Caco-2 (cell line): Measurements from ENCODE around the gene SLC5A3. TPM values are rescaled to one million over a fixed set of nuclear protein-coding genes. Genes with fewer than 3 reads are reported as not detected.

Experiments
- BruUV-seq: library from RNA; stranded (reverse); fragments of 400-500 nt; replicated peaks from 2 replicates; lab custom pipeline; 2021; lab: Mats Ljungman, UMichigan
- CTCF ChIA-PET: fragments of 300-600 bp; sonication (Branson Sonifier 250); formaldehyde crosslinking; loops from one replicate; lab custom pipeline; 2022; ENCODE audit warnings: antibody characterized with exemption; lab: Charles Lee
- POLR2A ChIA-PET: fragments of 300-600 bp; sonication (Branson Sonifier 250); formaldehyde crosslinking; loops from one replicate; lab custom pipeline; 2022; ENCODE audit warnings: antibody characterized with exemption; lab: Charles Lee
- DNase-seq, 2 experiments: peaks; one replicate each; pipeline versions ENCODE4 v3.0.0 to v3.0.0-alpha.2; 2020 to 2022
- H3K27me3 ChIP-seq: replicated peaks from 2 replicates; pipeline ENCODE4 v1.6.0; 2011; ENCODE audit warnings: low read length; ENCODE audit not compliant: control insufficient read depth, insufficient read depth
- H3K36me3 ChIP-seq: 2 replicates; pipeline ENCODE4 v1.5.1; 2011; ENCODE audit warnings: low read length; ENCODE audit not compliant: control insufficient read depth, insufficient read depth
- H3K4me1 ChIP-seq: fragments of 250-450 bp; sonication (Bioruptor Pico); 2 replicates; pipeline ENCODE4 v1.5.1; 2020; ENCODE audit warnings: mild to moderate bottlenecking
- H3K4me3 ChIP-seq: 2 replicates; pipeline ENCODE4 v1.5.1; 2011; ENCODE audit warnings: low read depth, mild to moderate bottlenecking, control low read depth, low read length
- H3K9me3 ChIP-seq: fragments of 250-450 bp; sonication (Bioruptor Pico); 2 replicates; pipeline ENCODE4 v1.5.1; 2020; ENCODE audit warnings: mild to moderate bottlenecking, moderate library complexity
- H3K27ac Mint-ChIP-seq: one replicate; pipeline ENCODE4 v1.8.0; 2022; ENCODE audit warnings: mixed read lengths; ENCODE audit not compliant: unreplicated experiment
- H3K27me3 Mint-ChIP-seq: one replicate; pipeline ENCODE4 v1.8.0; 2022; ENCODE audit warnings: mixed read lengths; ENCODE audit not compliant: insufficient read depth, unreplicated experiment
- H3K36me3 Mint-ChIP-seq: one replicate; pipeline ENCODE4 v1.8.0; 2022; ENCODE audit warnings: mild to moderate bottlenecking, mixed read lengths; ENCODE audit not compliant: insufficient read depth, unreplicated experiment
- H3K4me1 Mint-ChIP-seq: one replicate; pipeline ENCODE4 v1.8.0; 2022; ENCODE audit warnings: low read depth, mixed read lengths; ENCODE audit not compliant: unreplicated experiment
- H3K4me3 Mint-ChIP-seq: one replicate; pipeline ENCODE4 v1.8.0; 2022; ENCODE audit warnings: mild to moderate bottlenecking, moderate library complexity, mixed read lengths; ENCODE audit not compliant: unreplicated experiment
- H3K9me3 Mint-ChIP-seq: one replicate; pipeline ENCODE4 v1.8.0; 2022; ENCODE audit warnings: mixed read lengths; ENCODE audit not compliant: unreplicated experiment
- CTCF ChIP-seq, 2 experiments: fragments of 200-600 bp in 1 of 2; IDR thresholded peaks; 1 replicate in 1 of 2; 2 replicates in 1 of 2; pipeline versions ENCODE4 v1.5.1 to v1.8.0; 2011 to 2022; ENCODE audit warnings: antibody characterized with exemption in 1 of 2, control low read depth in 1 of 2, inconsistent platforms in 1 of 2, low read depth in 1 of 2, low read length in 1 of 2, mild to moderate bottlenecking in 1 of 2, moderate library complexity in 1 of 2; ENCODE audit not compliant: insufficient read depth in 1 of 2, severe bottlenecking in 1 of 2, unreplicated experiment in 1 of 2
- intact Hi-C: fragments of 100-400 bp; cut with micrococcal nuclease; formaldehyde crosslinking; loops from one replicate; pipeline ENCODE4 v1.10.0; 2022; ENCODE audit not compliant: unreplicated experiment
- total RNA-seq: library from RNA; stranded (reverse); gene quantifications from 2 replicates; pipeline ENCODE4 v1.2.3, GENCODE V29; 2022

Gene SLC5A3
- total RNA-seq, 1 experiment from 2014 or later: 19.1 TPM

- peaks cover 41% of the 10 kb centered on the region for H3K36me3 Mint-ChIP-seq
- peak overlapping the region; percentile 81 for H3K4me3 Mint-ChIP-seq
- H3K36me3 ChIP-seq: no peaks in the 10 kb centered on the region
- intact Hi-C loops: loop anchor here (1.0 to 5.0 kb wide), 2 partner anchors 105 to 125 kb away; no protein-coding TSS in a partner anchor
- no peaks in the 10 kb centered on the region for H3K27me3 ChIP-seq
- no peaks in the 10 kb centered on the region for H3K27me3 Mint-ChIP-seq
- H3K4me3 ChIP-seq: peak overlapping the region; percentile 57
- no peaks in the 10 kb centered on the region for H3K9me3 Mint-ChIP-seq
- H3K4me1 Mint-ChIP-seq: peaks cover 32% of the 10 kb centered on the region
- ChIA-PET POLR2A (interaction anchor here (0.6 to 2.3 kb wide), 4 partner anchors 125 to 813 kb away, joined by 4 to 7 read pairs (median 6); no protein-coding TSS in a partner anchor), CTCF (interaction anchor here (0.5 to 1.6 kb wide), 8 partner anchors 9 to 286 kb away, joined by 3 to 9 read pairs (median 4); no protein-coding TSS in a partner anchor)
- no peaks in the 10 kb centered on the region for H3K9me3 ChIP-seq
- DNase-seq: no peak
- BruUV-seq: TSS peak; percentile 27
- no peak for TF ChIP-seq CTCF (IDR thresholded peaks at IDR 0.05; ENCODE audit: insufficient read depth in 1 of 2, low read depth in 1 of 2, low read length in 1 of 2, severe bottlenecking in 1 of 2, unreplicated experiment in 1 of 2)
- peak overlapping the region; percentile 95 for H3K27ac Mint-ChIP-seq
- H3K4me1 ChIP-seq: peaks cover 34% of the 10 kb centered on the region
These were observed 990 bp upstream of the SLC5A3 start for GRCh38 chr21:34072145-34073031.

GRCh38 chr21:34073749-34074282 is 438 bp downstream of the SLC5A3 start:
- ChIA-PET POLR2A (interaction anchor here (0.7 to 2.3 kb wide), 5 partner anchors 34 to 594 kb away, joined by 3 to 7 read pairs (median 3); partner anchors contain the start of gene TMEM50B), CTCF (interaction anchor here (1.0 to 1.6 kb wide), 6 partner anchors 10 to 277 kb away, joined by 3 to 9 read pairs (median 4); no protein-coding TSS in a partner anchor)
- no TSS peak for BruUV-seq
- peaks cover 32% of the 10 kb centered on the region for H3K4me1 Mint-ChIP-seq
- peaks cover 35% of the 10 kb centered on the region for H3K4me1 ChIP-seq
- peak overlapping the region; percentile 87 for H3K4me3 Mint-ChIP-seq
- intact Hi-C loops: loop anchor here (1.0 to 5.0 kb wide), 3 partner anchors 107 to 149 kb away; no protein-coding TSS in a partner anchor
- H3K4me3 ChIP-seq: peak overlapping the region; percentile 86
- H3K9me3 ChIP-seq: no peaks in the 10 kb centered on the region
- H3K27me3 Mint-ChIP-seq: no peaks in the 10 kb centered on the region
- H3K36me3 Mint-ChIP-seq: peaks cover 51% of the 10 kb centered on the region
- H3K9me3 Mint-ChIP-seq: no peaks in the 10 kb centered on the region
- DNase-seq: peak in 1 of 2 experiments; percentile 30
- H3K27ac Mint-ChIP-seq: peak overlapping the region; percentile 74
- no peaks in the 10 kb centered on the region for H3K36me3 ChIP-seq
- no peaks in the 10 kb centered on the region for H3K27me3 ChIP-seq
- no peak for TF ChIP-seq CTCF (IDR thresholded peaks at IDR 0.05; ENCODE audit: insufficient read depth in 1 of 2, low read depth in 1 of 2, low read length in 1 of 2, severe bottlenecking in 1 of 2, unreplicated experiment in 1 of 2)
